Stimulated activated CD4-positive, alpha-beta T cell treated with anti-CD3 and anti-CD28 coated beads, TNF-alpha, amount 100 ng/mL, for 48 hours (primary cell): ENCODE data around the gene DEFB115.
"Not testable (repeated sequence)": the region's sequence is repeated elsewhere in the genome, so short reads cannot be mapped to it uniquely, and the experiment has no call there.

Source experiments
- DNase-seq, 3 donors: peaks; one replicate each; pipeline ENCODE4 v3.0.0-alpha.2; 2020; ENCODE audit warnings: low read depth in 3 of 3

Gene DEFB115

GRCh38 chr20:31257364-31257763 is at the start of gene DEFB115:
Gene DEFB115, plus strand, starts transcription at chr20:31257664. Its CDS starts 0 bp downstream, at chr20:31257664.
- no peak for DNase-seq

- no peak for DNase-seq
These were observed 20.5 kb upstream of the DEFB115 start for GRCh38 chr20:31236953-31237352.

GRCh38 chr20:31237763-31238162 is 19.7 kb upstream of the DEFB115 start:
- no peak for DNase-seq

DNA sequence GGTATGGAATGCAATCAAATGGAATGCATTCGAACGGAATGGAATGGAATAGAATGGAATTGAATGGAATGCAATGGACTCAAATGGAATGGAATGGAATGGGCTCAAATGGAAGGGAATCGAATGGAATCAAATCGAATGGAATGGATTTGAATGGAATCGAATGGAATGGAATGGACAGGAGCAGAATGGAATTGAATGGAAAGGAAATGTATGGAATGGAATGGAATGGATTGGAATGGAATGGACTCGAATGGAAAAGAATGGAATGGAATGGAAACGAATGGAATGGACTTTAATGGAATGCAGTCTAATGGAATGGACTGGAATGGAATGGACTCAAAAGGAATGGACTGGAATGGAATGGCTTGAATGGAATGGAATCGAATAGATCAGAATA is 18.3 kb upstream of the DEFB115 start:
- DNase-seq: no peak

DNA sequence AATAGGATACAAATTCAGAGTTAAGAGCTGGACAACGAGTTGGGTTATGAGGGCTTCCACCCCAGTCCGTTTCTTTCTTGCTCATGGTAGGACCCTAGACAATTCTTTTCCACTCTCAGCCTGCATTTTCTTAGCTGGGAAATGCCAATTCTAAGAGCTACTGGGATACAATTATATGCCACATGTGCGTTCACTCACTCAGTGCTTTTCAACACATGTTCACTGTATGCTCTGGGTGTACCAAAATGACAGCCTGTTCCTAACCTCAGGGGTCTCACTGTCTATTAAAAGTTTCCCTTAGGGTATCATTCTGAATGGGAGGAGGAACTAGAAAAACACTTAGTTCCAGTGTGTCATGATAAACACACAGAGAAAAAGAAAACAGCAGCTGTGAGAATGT is 505 bp upstream of the DEFB115 start:
- DNase-seq: no peak

- DNase-seq: no peak
These were observed 3.0 kb downstream of the DEFB115 start for GRCh38 chr20:31260326-31260932.

GRCh38 chr20:31274441-31274840 is 17.0 kb downstream of the DEFB115 start:
- DNase-seq: no peak

DNA sequence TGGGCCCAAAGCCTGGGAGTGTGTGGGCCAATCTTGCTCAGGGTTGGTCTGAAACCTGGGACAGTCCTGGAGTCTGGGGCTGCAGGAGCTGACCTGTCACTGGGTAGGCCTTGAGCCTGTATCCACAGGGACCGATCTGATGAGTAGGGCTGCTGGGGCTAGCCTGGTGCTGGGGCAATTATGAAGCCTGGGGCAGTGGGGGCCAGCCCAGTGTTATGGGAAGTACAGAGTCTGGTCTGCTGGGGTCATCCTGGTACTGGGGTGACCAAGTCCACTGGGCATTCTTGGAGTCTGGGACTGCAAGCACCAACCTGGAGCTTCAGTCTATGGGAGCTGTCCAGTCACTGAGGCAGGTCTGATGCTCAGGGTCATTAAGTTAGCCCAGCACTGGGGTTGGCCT is 20.7 kb downstream of the DEFB115 start:
- no peak for DNase-seq

- not testable (repeated sequence) for DNase-seq
These were observed 27.5 kb downstream of the DEFB115 start for GRCh38 chr20:31284964-31285363.

DNA sequence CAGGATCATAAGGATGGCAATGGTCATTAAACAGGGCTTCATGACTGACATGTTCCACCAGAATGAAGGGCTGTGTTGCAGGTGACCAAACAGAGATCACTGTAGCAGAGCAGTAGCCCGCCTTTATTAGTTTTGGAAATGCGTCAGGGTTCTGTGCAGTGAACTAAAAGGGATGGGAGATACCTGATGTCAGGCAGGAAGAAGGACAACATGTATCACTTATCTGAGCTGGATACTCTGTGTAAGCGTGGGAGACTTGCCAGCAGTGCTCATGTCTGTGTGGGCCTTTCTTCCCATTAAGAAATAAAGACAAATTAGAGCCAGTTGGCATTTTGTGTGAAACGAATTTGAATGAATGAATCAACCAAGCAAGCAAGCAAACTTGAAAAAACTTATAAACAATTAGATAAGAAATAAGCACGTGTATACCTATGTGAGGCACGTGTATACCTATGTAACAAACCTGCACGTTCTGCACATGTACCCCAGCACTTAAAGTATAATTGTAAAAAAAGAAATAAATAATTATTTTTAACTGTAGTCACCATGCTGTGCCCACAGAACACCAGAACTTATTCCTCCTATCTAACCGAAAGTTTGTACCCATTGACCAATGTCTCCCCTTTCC is 51.2 kb downstream of the DEFB115 start, which contains the start of gene DEFB116:
Gene DEFB116 (minus strand): TSS at position 51 of the 628 bp plus-strand sequence. CDS start 0 bp downstream, at position 51.
- no peak for DNase-seq
